Keratinocyte (primary cell): ENCODE measurements around the gene CCT6B. TPM values are rescaled to one million over a fixed set of nuclear protein-coding genes. Genes with fewer than 3 reads are reported as not detected.

Experiments used
- DNase-seq: peaks from one replicate; pipeline ENCODE4 v3.0.0-alpha.2; 2011; ENCODE audit warnings: low read depth, missing footprints, low spot score
- FAIRE-seq: peaks from 2 replicates; lab custom pipeline; 2011; peaks lifted over from hg19 to GRCh38; lab: Jason Lieb, UNC
- H2AFZ ChIP-seq: 2 replicates; pipeline ENCODE4 v1.6.0; 2012; ENCODE audit warnings: low read length, control low read depth, inconsistent platforms; ENCODE audit not compliant: control insufficient read depth
- H3K27ac ChIP-seq: 2 replicates; pipeline ENCODE4 v1.5.1; 2011; ENCODE audit warnings: low read length; ENCODE audit not compliant: control insufficient read depth, insufficient read depth
- H3K27me3 ChIP-seq: 3 replicates; pipeline ENCODE4 v1.6.0; 2011; ENCODE audit warnings: low read length; ENCODE audit not compliant: control insufficient read depth, insufficient read depth; ENCODE audit errors: extremely low read depth
- H3K36me3 ChIP-seq, 2 experiments: 2 replicates in 1 of 2; 3 replicates in 1 of 2; pipeline ENCODE4 v1.5.1; 2011; ENCODE audit warnings: low read length in 2 of 2, mild to moderate bottlenecking in 1 of 2; ENCODE audit not compliant: control insufficient read depth in 2 of 2, insufficient read depth in 2 of 2; ENCODE audit errors: extremely low read depth in 1 of 2
- H3K4me1 ChIP-seq: 3 replicates; pipeline ENCODE4 v1.5.1; 2011; ENCODE audit warnings: low read length; ENCODE audit not compliant: control insufficient read depth, insufficient read depth; ENCODE audit errors: extremely low read depth
- H3K4me2 ChIP-seq: 3 replicates; pipeline ENCODE4 v1.6.0; 2011; ENCODE audit warnings: low read depth, low read length; ENCODE audit not compliant: control insufficient read depth, insufficient read depth; ENCODE audit errors: extremely low read depth
- H3K4me3 ChIP-seq, 3 experiments: fragments of 200-600 bp in 1 of 3; sonication (generic) in 1 of 3; 2 replicates in 2 of 3; 3 replicates in 1 of 3; pipeline ENCODE4 v1.5.1; 2011 to 2016; ENCODE audit warnings: low read length in 3 of 3, mild to moderate bottlenecking in 3 of 3, control low read depth in 2 of 3, inconsistent platforms in 1 of 3, low read depth in 1 of 3, mixed read lengths in 1 of 3, mixed run types in 1 of 3, moderate library complexity in 1 of 3; ENCODE audit not compliant: control insufficient read depth in 2 of 3, insufficient read depth in 2 of 3; ENCODE audit errors: extremely low read depth in 1 of 3
- H3K79me2 ChIP-seq: 2 replicates; pipeline ENCODE4 v1.6.0; 2012; ENCODE audit warnings: low read length; ENCODE audit not compliant: control insufficient read depth, insufficient read depth
- H3K9ac ChIP-seq: 3 replicates; pipeline ENCODE4 v1.6.0; 2011; ENCODE audit warnings: low read length; ENCODE audit not compliant: control insufficient read depth, insufficient read depth; ENCODE audit errors: extremely low read depth
- H3K9me1 ChIP-seq: 3 replicates; pipeline ENCODE4 v1.6.0; 2011; ENCODE audit warnings: low read length; ENCODE audit not compliant: control insufficient read depth, insufficient read depth; ENCODE audit errors: extremely low read depth
- H3K9me3 ChIP-seq: 2 replicates; pipeline ENCODE4 v1.5.1; 2012; ENCODE audit warnings: low read depth, low read length; ENCODE audit not compliant: control insufficient read depth
- H4K20me1 ChIP-seq: 3 replicates; pipeline ENCODE4 v1.6.0; 2011; ENCODE audit warnings: low read length; ENCODE audit not compliant: control insufficient read depth, insufficient read depth; ENCODE audit errors: extremely low read depth
- CTCF ChIP-seq, 3 experiments: IDR thresholded peaks in 1 of 3; conservative IDR thresholded peaks in 1 of 3; optimal IDR thresholded peaks in 1 of 3; 2 replicates in 2 of 3; 3 replicates in 1 of 3; pipeline versions ENCODE3 to v1.5.1; 2011; ENCODE audit warnings: low read length in 3 of 3, mild to moderate bottlenecking in 3 of 3, moderate library complexity in 2 of 3, control low read depth in 1 of 3, inconsistent platforms in 1 of 3; ENCODE audit not compliant: insufficient read depth in 2 of 3; ENCODE audit errors: extremely low read depth in 1 of 3
- EZH2 ChIP-seq: IDR thresholded peaks from one replicate; pipeline ENCODE4 v1.6.1; 2012; ENCODE audit warnings: inconsistent platforms, mild to moderate bottlenecking, low read length, moderate library complexity
- dilution Hi-C: fragments of 300-500 bp; cut with MboI; formaldehyde crosslinking; loops from one replicate; pipeline ENCODE4 v1.7.0; 2020; ENCODE audit warnings: low sequenced_read_pairs; ENCODE audit not compliant: extremely low pct_ligation_motif_present
- polyA plus RNA-seq, 5 experiments: library from polyadenylated mRNA; depleted of rRNA in 3 of 5; stranded (reverse) in 3 of 5; stranded (forward) in 1 of 5; unstranded in 1 of 5; fragments of >200 nt; gene quantifications; 1 replicate in 1 of 5; 2 replicates in 3 of 5; 3 replicates in 1 of 5; pipeline versions ENCODE4 v1.2.1 to v1.2.3, GENCODE V29; 2011 to 2012; ENCODE audit warnings: missing spikeins in 2 of 5, low read depth in 1 of 5, low replicate concordance in 1 of 5

Gene CCT6B
- polyA plus RNA-seq, 1 donor (not counting 4 experiments of a cell fraction or from before 2014, with no cell fraction given): 1.1 TPM

DNA sequence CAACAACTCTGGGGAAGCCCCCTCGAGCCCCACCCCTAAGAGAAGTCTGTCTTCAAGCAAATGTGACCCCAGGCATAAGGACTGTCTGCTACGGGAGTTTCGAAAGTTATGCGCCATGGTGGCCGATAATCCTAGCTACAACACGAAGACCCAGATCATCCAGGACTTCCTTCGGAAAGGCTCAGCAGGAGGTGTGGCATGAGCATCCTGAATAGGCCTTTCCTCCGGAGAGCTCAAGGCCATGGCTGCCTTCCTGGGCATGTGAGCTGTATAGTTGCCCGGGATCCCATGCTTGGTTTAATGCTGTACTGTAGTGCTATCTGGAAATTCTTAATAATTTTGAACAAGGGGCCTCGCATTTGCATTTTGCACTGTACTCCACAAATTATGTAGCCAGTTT, 28.2 kb upstream of the CCT6B start:
- H3K27me3 ChIP-seq: no peaks in the 10 kb centered on the region
- dilution Hi-C loops: no loop called here
- DNase-seq (no peak), FAIRE-seq (no peak)
- no peak overlapping the region for H3K9ac ChIP-seq
- H3K4me2 ChIP-seq: no peak overlapping the region
- TF ChIP-seq CTCF (optimal IDR thresholded peaks at IDR 0.05 in 1 of 3, IDR thresholded peaks at IDR 0.05 in 1 of 3, conservative IDR thresholded peaks at IDR 0.05 in 1 of 3; ENCODE audit: extremely low read depth in 1 of 3, insufficient read depth in 2 of 3, low read length in 3 of 3): no peak
- TF ChIP-seq EZH2: no peak
- H4K20me1 ChIP-seq: no peaks in the 10 kb centered on the region
- peaks cover 23 to 25% of the 10 kb centered on the region in 2 experiments for H3K36me3 ChIP-seq
- no peak overlapping the region for H3K27ac ChIP-seq
- no peaks in the 10 kb centered on the region for H3K79me2 ChIP-seq
- H3K4me1 ChIP-seq: no peaks in the 10 kb centered on the region
- no peak overlapping the region for H2AFZ ChIP-seq
- H3K9me3 ChIP-seq: no peaks in the 10 kb centered on the region
- H3K4me3 ChIP-seq: no peak overlapping the region
- no peaks in the 10 kb centered on the region for H3K9me1 ChIP-seq

DNA sequence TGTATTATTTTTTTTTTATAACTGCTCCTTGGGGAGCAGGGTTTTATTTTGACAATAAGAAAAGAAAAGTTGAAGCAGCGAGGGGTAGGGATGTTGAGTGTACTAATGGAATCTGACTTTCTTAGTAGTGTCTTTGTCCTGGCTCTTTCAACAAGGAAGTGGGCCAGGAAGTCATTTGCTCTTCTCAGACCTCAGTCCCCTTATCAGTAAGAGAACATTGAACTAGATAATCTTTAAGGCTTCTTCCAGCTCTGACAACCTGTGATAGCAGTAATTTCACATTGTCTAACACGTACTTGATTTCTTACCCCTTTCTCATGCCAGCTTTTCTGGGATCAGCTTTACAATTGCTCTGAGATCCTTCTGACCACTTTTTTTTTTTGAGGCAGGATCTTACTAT, 27.4 kb upstream of the CCT6B start:
- TF ChIP-seq EZH2 (no peak), CTCF (optimal IDR thresholded peaks at IDR 0.05 in 1 of 3, IDR thresholded peaks at IDR 0.05 in 1 of 3, conservative IDR thresholded peaks at IDR 0.05 in 1 of 3; ENCODE audit: extremely low read depth in 1 of 3, insufficient read depth in 2 of 3, low read length in 3 of 3) (no peak)
- no peak overlapping the region for H3K4me2 ChIP-seq
- no peak overlapping the region for H3K27ac ChIP-seq
- H3K4me1 ChIP-seq: no peaks in the 10 kb centered on the region
- FAIRE-seq (no peak), DNase-seq (no peak)
- no peak overlapping the region for H3K9ac ChIP-seq
- no peak overlapping the region for H2AFZ ChIP-seq
- H3K36me3 ChIP-seq: peaks cover 18 to 22% of the 10 kb centered on the region in 2 experiments
- no peaks in the 10 kb centered on the region for H3K79me2 ChIP-seq
- H3K9me1 ChIP-seq: no peaks in the 10 kb centered on the region
- H3K4me3 ChIP-seq: no peak overlapping the region
- no peaks in the 10 kb centered on the region for H3K9me3 ChIP-seq
- H4K20me1 ChIP-seq: no peaks in the 10 kb centered on the region
- dilution Hi-C loops: no loop called here
- H3K27me3 ChIP-seq: no peaks in the 10 kb centered on the region
